IMR-90 (cell line): Measurements from ENCODE around the gene MAP3K5.

Experiments
- BHLHE40 ChIP-seq: fragments of 150-350 bp; IDR thresholded peaks from 2 replicates; pipeline ENCODE4 v1.6.1; 2016; ENCODE audit warnings: mild to moderate bottlenecking, low read depth, low read length
- ELK1 ChIP-seq: fragments of 150-350 bp; IDR thresholded peaks from 2 replicates; pipeline ENCODE4 v1.6.1; 2016; ENCODE audit warnings: low read depth, mild to moderate bottlenecking, low read length, moderate library complexity, borderline replicate concordance
- MAZ ChIP-seq: IDR thresholded peaks from 2 replicates; pipeline ENCODE4 v1.6.1; 2012; ENCODE audit warnings: low read depth, mild to moderate bottlenecking, low read length, improper control_type of control experiment, moderate library complexity, borderline replicate concordance
- MXI1 ChIP-seq: IDR thresholded peaks from 2 replicates; pipeline ENCODE4 v1.6.1; 2012; ENCODE audit warnings: low read depth, mild to moderate bottlenecking, low read length, moderate library complexity, borderline replicate concordance
- NFE2L2 ChIP-seq: fragments of 150-350 bp; IDR thresholded peaks from 2 replicates; pipeline ENCODE4 v1.6.1; 2016; ENCODE audit warnings: low read depth, mild to moderate bottlenecking, low read length
- POLR2A ChIP-seq: IDR thresholded peaks from 2 replicates; pipeline ENCODE4 v1.6.1; 2012; ENCODE audit warnings: mild to moderate bottlenecking, low read depth, low read length
- RAD21 ChIP-seq: IDR thresholded peaks from 2 replicates; pipeline ENCODE4 v1.6.1; 2012; ENCODE audit warnings: low read length, improper control_type of control experiment
- RCOR1 ChIP-seq: IDR thresholded peaks from 2 replicates; pipeline ENCODE4 v1.6.1; 2012; ENCODE audit warnings: mild to moderate bottlenecking, low read length, improper control_type of control experiment; ENCODE audit not compliant: insufficient replicate concordance
- RFX5 ChIP-seq: IDR thresholded peaks from 2 replicates; pipeline ENCODE4 v1.8.0; 2012; ENCODE audit warnings: low read depth, mild to moderate bottlenecking, low read length, moderate library complexity
- SMC3 ChIP-seq: fragments of 150-350 bp; IDR thresholded peaks from 2 replicates; pipeline ENCODE4 v1.6.1; 2016; ENCODE audit warnings: low read depth, mild to moderate bottlenecking, antibody characterized with exemption, low read length, moderate library complexity
- TF ChIP-seq, protein P1 (sequence below): conservative IDR thresholded peaks from 2 replicates; pipeline ENCODE4 v1.5.1; 2012; ENCODE audit warnings: mild to moderate bottlenecking, low read depth, low read length, improper control_type of control experiment

- TF ChIP-seq, protein P1, sequence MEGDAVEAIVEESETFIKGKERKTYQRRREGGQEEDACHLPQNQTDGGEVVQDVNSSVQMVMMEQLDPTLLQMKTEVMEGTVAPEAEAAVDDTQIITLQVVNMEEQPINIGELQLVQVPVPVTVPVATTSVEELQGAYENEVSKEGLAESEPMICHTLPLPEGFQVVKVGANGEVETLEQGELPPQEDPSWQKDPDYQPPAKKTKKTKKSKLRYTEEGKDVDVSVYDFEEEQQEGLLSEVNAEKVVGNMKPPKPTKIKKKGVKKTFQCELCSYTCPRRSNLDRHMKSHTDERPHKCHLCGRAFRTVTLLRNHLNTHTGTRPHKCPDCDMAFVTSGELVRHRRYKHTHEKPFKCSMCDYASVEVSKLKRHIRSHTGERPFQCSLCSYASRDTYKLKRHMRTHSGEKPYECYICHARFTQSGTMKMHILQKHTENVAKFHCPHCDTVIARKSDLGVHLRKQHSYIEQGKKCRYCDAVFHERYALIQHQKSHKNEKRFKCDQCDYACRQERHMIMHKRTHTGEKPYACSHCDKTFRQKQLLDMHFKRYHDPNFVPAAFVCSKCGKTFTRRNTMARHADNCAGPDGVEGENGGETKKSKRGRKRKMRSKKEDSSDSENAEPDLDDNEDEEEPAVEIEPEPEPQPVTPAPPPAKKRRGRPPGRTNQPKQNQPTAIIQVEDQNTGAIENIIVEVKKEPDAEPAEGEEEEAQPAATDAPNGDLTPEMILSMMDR: no peak
- TF ChIP-seq ELK1 (no peak), NFE2L2 (no peak), POLR2A (no peak), BHLHE40 (no peak), SMC3 (no peak), MAZ (no peak), RAD21 (no peak), MXI1 (no peak), RCOR1 (no peak), RFX5 (no peak)
These were observed 68.5 kb downstream of the MAP3K5 start for GRCh38 chr6:136723780-136724179.
